HCT116 (cell line): ENCODE results near the gene DPH6. TPM values are rescaled to one million over a fixed set of nuclear protein-coding genes. Genes with fewer than 3 reads are reported as not detected.

Source experiments
- ATAC-seq: fragments of 200-7000 bp; cut with Tn5 transposase; 2 replicates; pipeline ENCODE4 v1.9.1; 2020; ENCODE audit warnings: mild to moderate bottlenecking, moderate library complexity
- BruUV-seq: library from RNA; stranded (reverse); fragments of 400-500 nt; replicated peaks from 2 replicates; lab custom pipeline; 2021; lab: Mats Ljungman, UMichigan
- CTCF ChIA-PET: fragments of 300-600 bp; sonication (Branson Sonifier 250); formaldehyde crosslinking; loops from one replicate; lab custom pipeline; 2021; ENCODE audit warnings: antibody characterized with exemption; lab: Charles Lee
- POLR2A ChIA-PET: fragments of 300-600, 350-600 bp; sonication (Branson Sonifier 250); formaldehyde crosslinking; loops from one replicate; lab custom pipeline; 2021; ENCODE audit warnings: antibody characterized with exemption; lab: Charles Lee
- RAD21 ChIA-PET, 2 experiments: fragments of 300-600 bp; sonication (Branson Sonifier 250); formaldehyde crosslinking; loops; one replicate each; lab custom pipeline; 2023; ENCODE audit warnings: low total read pairs in 2 of 2; ENCODE audit not compliant: uncharacterized antibody in 2 of 2, unreplicated experiment in 2 of 2, low non-redundant PET in 1 of 2; lab: Charles Lee
- DNase-seq: peaks from one replicate; pipeline ENCODE4 v3.0.0-alpha.2; 2010; ENCODE audit warnings: low read depth, low spot score
- H2AFZ ChIP-seq: fragments of 200-600 bp; shearing (Covaris generic), sonication (generic); 2 replicates; pipeline ENCODE4 v1.6.1; 2017; ENCODE audit warnings: low read depth, mixed run types, mixed read lengths, antibody characterized with exemption, low read length; ENCODE audit not compliant: poor library complexity, severe bottlenecking
- H3K27ac ChIP-seq: 2 replicates; pipeline ENCODE4 v1.5.1; 2012; ENCODE audit warnings: low read depth, low read length
- H3K27me3 ChIP-seq: fragments of 200-600 bp; sonication (generic); 2 replicates; pipeline ENCODE4 v1.6.1; 2016; ENCODE audit warnings: mixed run types, low read length, mixed read lengths; ENCODE audit not compliant: insufficient read depth
- H3K36me3 ChIP-seq, 2 experiments: fragments of 200-500 bp in 1 of 2; fragments of 200-600 bp in 1 of 2; sonication (Bioruptor generic) in 1 of 2; sonication (generic) in 1 of 2; 2 replicates each; pipeline versions ENCODE4 v1.5.1 to v1.6.1; 2014 to 2016; ENCODE audit warnings: low read length in 2 of 2, inconsistent platforms in 1 of 2, mixed read lengths in 1 of 2, mixed run types in 1 of 2; ENCODE audit not compliant: insufficient read depth in 2 of 2, control insufficient read depth in 1 of 2
- H3K4me1 ChIP-seq, 2 experiments: fragments of 200-600 bp in 1 of 2; sonication (generic) in 1 of 2; 2 replicates each; pipeline versions ENCODE4 v1.5.1 to v1.6.1; 2012 to 2017; ENCODE audit warnings: low read length in 2 of 2, inconsistent platforms in 1 of 2, mild to moderate bottlenecking in 1 of 2, mixed read lengths in 1 of 2, mixed run types in 1 of 2, moderate library complexity in 1 of 2; ENCODE audit not compliant: insufficient read depth in 2 of 2, control insufficient read depth in 1 of 2
- H3K4me2 ChIP-seq: fragments of 200-600 bp; sonication (generic); 2 replicates; pipeline ENCODE4 v1.6.1; 2017; ENCODE audit warnings: mixed run types, low read length, mixed read lengths
- H3K4me3 ChIP-seq, 2 experiments: fragments of 200-600 bp in 1 of 2; sonication (generic) in 1 of 2; replicated peaks in 1 of 2; 2 replicates each; pipeline ENCODE4 v1.5.1; 2011 to 2016; ENCODE audit warnings: low read length in 2 of 2, control low read depth in 1 of 2, low read depth in 1 of 2, mild to moderate bottlenecking in 1 of 2, mixed read lengths in 1 of 2, mixed run types in 1 of 2
- H3K79me2 ChIP-seq: fragments of 200-600 bp; sonication (generic); 2 replicates; pipeline ENCODE4 v1.6.1; 2017; ENCODE audit warnings: mild to moderate bottlenecking, mixed run types, low read length, moderate library complexity, mixed read lengths; ENCODE audit not compliant: insufficient read depth
- H3K9ac ChIP-seq: fragments of 200-600 bp; sonication (generic); 2 replicates; pipeline ENCODE4 v1.6.1; 2016; ENCODE audit warnings: low read length, mixed read lengths
- H3K9me2 ChIP-seq: fragments of 200-600 bp; sonication (generic), shearing (Covaris generic); 2 replicates; pipeline ENCODE4 v1.6.1; 2017; ENCODE audit warnings: mixed run types, mild to moderate bottlenecking, moderate library complexity; ENCODE audit not compliant: insufficient read depth
- H3K9me3 ChIP-seq, 2 experiments: fragments of 200-500 bp in 1 of 2; fragments of 200-600 bp in 1 of 2; sonication (Bioruptor generic) in 1 of 2; sonication (generic) in 1 of 2; 2 replicates each; pipeline ENCODE4 v1.6.1; 2014 to 2017; ENCODE audit warnings: low read length in 2 of 2, mixed read lengths in 2 of 2, inconsistent platforms in 1 of 2, low read depth in 1 of 2, mild to moderate bottlenecking in 1 of 2, mixed run types in 1 of 2, moderate library complexity in 1 of 2; ENCODE audit not compliant: control insufficient read depth in 1 of 2, insufficient read depth in 1 of 2
- H4K20me1 ChIP-seq: fragments of 200-600 bp; sonication (generic), shearing (Covaris generic); 2 replicates; pipeline ENCODE4 v1.6.1; 2017; ENCODE audit warnings: mixed run types, mild to moderate bottlenecking, moderate library complexity; ENCODE audit not compliant: insufficient read depth
- ATF3 ChIP-seq: IDR thresholded peaks from 2 replicates; pipeline ENCODE4 v1.6.1; 2012
- CBX3 ChIP-seq: IDR thresholded peaks from 2 replicates; pipeline ENCODE4 v1.6.1; 2012; ENCODE audit warnings: low read depth
- CEBPB ChIP-seq: IDR thresholded peaks from 2 replicates; pipeline ENCODE4 v1.6.1; 2012; ENCODE audit warnings: low read depth
- CTCF ChIP-seq, 3 experiments: fragments of 200-600 bp in 1 of 3; sonication (generic) in 1 of 3; IDR thresholded peaks in 2 of 3; conservative IDR thresholded peaks in 1 of 3; 2 replicates each; pipeline ENCODE4 v1.5.1; 2012 to 2017; ENCODE audit warnings: low read depth in 2 of 3, low read length in 2 of 3, antibody characterized with exemption in 1 of 3, borderline replicate concordance in 1 of 3, control low read depth in 1 of 3, mild to moderate bottlenecking in 1 of 3, mixed read lengths in 1 of 3, mixed run types in 1 of 3, moderate library complexity in 1 of 3; ENCODE audit not compliant: insufficient read depth in 1 of 3
- EZH2 ChIP-seq: fragments of 200-600 bp; sonication (generic); IDR thresholded peaks from 2 replicates; pipeline ENCODE4 v1.6.1; 2017; ENCODE audit warnings: antibody characterized with exemption, mixed run types
- EZH2phosphoT487 ChIP-seq: fragments of 200-600 bp; IDR thresholded peaks from 2 replicates; pipeline ENCODE4 v1.6.1; 2018; ENCODE audit warnings: antibody characterized with exemption, borderline replicate concordance
- JUND ChIP-seq: IDR thresholded peaks from 2 replicates; pipeline ENCODE4 v1.6.1; 2012
- MAX ChIP-seq: IDR thresholded peaks from 2 replicates; pipeline ENCODE4 v1.6.1; 2012
- POLR2A ChIP-seq: IDR thresholded peaks from 2 replicates; pipeline ENCODE4 v1.7.0; 2011; ENCODE audit warnings: borderline replicate concordance; ENCODE audit not compliant: insufficient read depth, insufficient read length; ENCODE audit errors: extremely low read depth
- POLR2AphosphoS5 ChIP-seq: IDR thresholded peaks from 2 replicates; pipeline ENCODE4 v1.6.1; 2011; ENCODE audit warnings: mild to moderate bottlenecking, low read depth, low read length, moderate library complexity
- RAD21 ChIP-seq: IDR thresholded peaks from 2 replicates; pipeline ENCODE4 v1.6.1; 2012; ENCODE audit warnings: low read depth, mild to moderate bottlenecking
- SIN3A ChIP-seq: IDR thresholded peaks from 2 replicates; pipeline ENCODE4 v1.6.1; 2012; ENCODE audit warnings: low read depth
- TCF7L2 ChIP-seq: IDR thresholded peaks from 2 replicates; pipeline ENCODE4 v1.7.0; 2011; ENCODE audit warnings: borderline replicate concordance, inconsistent platforms; ENCODE audit not compliant: insufficient read depth, insufficient read length; ENCODE audit errors: extremely low read depth
- ZBTB33 ChIP-seq: IDR thresholded peaks from 2 replicates; pipeline ENCODE4 v1.6.1; 2011; ENCODE audit warnings: mild to moderate bottlenecking, low read length, moderate library complexity; ENCODE audit not compliant: insufficient replicate concordance; ENCODE audit errors: extremely low read depth
- ZFX ChIP-seq: fragments of 450-650 bp; IDR thresholded peaks from 2 replicates; pipeline ENCODE4 v1.6.1; 2017
- ZNF274 ChIP-seq: fragments of 200-500 bp; sonication (Bioruptor generic); IDR thresholded peaks from 2 replicates; pipeline ENCODE4 v1.6.1; 2014; ENCODE audit warnings: mild to moderate bottlenecking, low read depth, low read length, inconsistent platforms
- intact Hi-C: fragments of 100-400 bp; cut with micrococcal nuclease; formaldehyde crosslinking; loops from 2 replicates; pipeline ENCODE4 v1.10.0; 2022
- total RNA-seq: library from RNA; stranded (reverse); gene quantifications from one replicate; pipeline ENCODE4 v1.2.1, GENCODE V29; 2021; ENCODE audit not compliant: unreplicated experiment
- TF ChIP-seq, protein P1 (sequence below): IDR thresholded peaks from 2 replicates; pipeline ENCODE4 v1.6.1; 2012; ENCODE audit warnings: low read depth

The DPH6 gene
- total RNA-seq, 1 experiment from 2014 or later: 18.2 TPM

GRCh38 chr15:35465783-35466182 is 80.2 kb downstream of the DPH6 start:
- ATAC-seq (no peak), DNase-seq (no peak)
- H2AFZ ChIP-seq: no peak overlapping the region
- H3K9me3 ChIP-seq: no peaks in the 10 kb centered on the region
- POLR2A ChIA-PET: no interaction called here
- H3K9ac ChIP-seq: no peak overlapping the region
- no TSS peak for BruUV-seq
- H3K36me3 ChIP-seq: no peaks in the 10 kb centered on the region
- no peaks in the 10 kb centered on the region for H3K27me3 ChIP-seq
- H3K4me2 ChIP-seq: no peak overlapping the region
- H3K27ac ChIP-seq: no peak overlapping the region
- H4K20me1 ChIP-seq: no peaks in the 10 kb centered on the region
- H3K79me2 ChIP-seq: no peaks in the 10 kb centered on the region
- RAD21 ChIA-PET: no interaction called here
- no peak for TF ChIP-seq POLR2AphosphoS5
- TF ChIP-seq CEBPB: no peak
- no peak for TF ChIP-seq ZBTB33
- TF ChIP-seq CTCF (IDR thresholded peaks at IDR 0.05 in 2 of 3, conservative IDR thresholded peaks at IDR 0.05 in 1 of 3; ENCODE audit: borderline replicate concordance in 1 of 3, insufficient read depth in 1 of 3, low read depth in 2 of 3, low read length in 2 of 3): no peak
- no peak for TF ChIP-seq EZH2
- TF ChIP-seq POLR2A: no peak
- no peak for TF ChIP-seq ZFX
- TF ChIP-seq SIN3A: no peak
- TF ChIP-seq MAX: no peak
- no peak for TF ChIP-seq JUND
- TF ChIP-seq ATF3: no peak
- TF ChIP-seq, protein P1, sequence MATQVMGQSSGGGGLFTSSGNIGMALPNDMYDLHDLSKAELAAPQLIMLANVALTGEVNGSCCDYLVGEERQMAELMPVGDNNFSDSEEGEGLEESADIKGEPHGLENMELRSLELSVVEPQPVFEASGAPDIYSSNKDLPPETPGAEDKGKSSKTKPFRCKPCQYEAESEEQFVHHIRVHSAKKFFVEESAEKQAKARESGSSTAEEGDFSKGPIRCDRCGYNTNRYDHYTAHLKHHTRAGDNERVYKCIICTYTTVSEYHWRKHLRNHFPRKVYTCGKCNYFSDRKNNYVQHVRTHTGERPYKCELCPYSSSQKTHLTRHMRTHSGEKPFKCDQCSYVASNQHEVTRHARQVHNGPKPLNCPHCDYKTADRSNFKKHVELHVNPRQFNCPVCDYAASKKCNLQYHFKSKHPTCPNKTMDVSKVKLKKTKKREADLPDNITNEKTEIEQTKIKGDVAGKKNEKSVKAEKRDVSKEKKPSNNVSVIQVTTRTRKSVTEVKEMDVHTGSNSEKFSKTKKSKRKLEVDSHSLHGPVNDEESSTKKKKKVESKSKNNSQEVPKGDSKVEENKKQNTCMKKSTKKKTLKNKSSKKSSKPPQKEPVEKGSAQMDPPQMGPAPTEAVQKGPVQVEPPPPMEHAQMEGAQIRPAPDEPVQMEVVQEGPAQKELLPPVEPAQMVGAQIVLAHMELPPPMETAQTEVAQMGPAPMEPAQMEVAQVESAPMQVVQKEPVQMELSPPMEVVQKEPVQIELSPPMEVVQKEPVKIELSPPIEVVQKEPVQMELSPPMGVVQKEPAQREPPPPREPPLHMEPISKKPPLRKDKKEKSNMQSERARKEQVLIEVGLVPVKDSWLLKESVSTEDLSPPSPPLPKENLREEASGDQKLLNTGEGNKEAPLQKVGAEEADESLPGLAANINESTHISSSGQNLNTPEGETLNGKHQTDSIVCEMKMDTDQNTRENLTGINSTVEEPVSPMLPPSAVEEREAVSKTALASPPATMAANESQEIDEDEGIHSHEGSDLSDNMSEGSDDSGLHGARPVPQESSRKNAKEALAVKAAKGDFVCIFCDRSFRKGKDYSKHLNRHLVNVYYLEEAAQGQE: no peak
- no peak for TF ChIP-seq CBX3
- no peak for TF ChIP-seq EZH2phosphoT487
- TF ChIP-seq ZNF274: no peak
- TF ChIP-seq RAD21: no peak
- no peak for TF ChIP-seq TCF7L2
- intact Hi-C loops: loop anchor here (5.0 kb wide), 1 partner anchor 1132 kb away; no protein-coding TSS in a partner anchor
- no peak overlapping the region for H3K4me3 ChIP-seq
- CTCF ChIA-PET: no interaction called here
- H3K4me1 ChIP-seq: no peaks in the 10 kb centered on the region
- no peaks in the 10 kb centered on the region; the same call in 1 of the 2 replicates for H3K9me2 ChIP-seq
